ENCODE measurements around the gene SWT1. TPM values are rescaled to one million over a fixed set of nuclear protein-coding genes. Genes with fewer than 3 reads are reported as not detected.

The SWT1 gene
- total and polyA plus RNA-seq, 9 of the 15 experiments (the other 6 are each of a cell fraction or from before 2014, with no cell fraction given), result 1.5 to 3.4 (median 2.3) TPM

DNA sequence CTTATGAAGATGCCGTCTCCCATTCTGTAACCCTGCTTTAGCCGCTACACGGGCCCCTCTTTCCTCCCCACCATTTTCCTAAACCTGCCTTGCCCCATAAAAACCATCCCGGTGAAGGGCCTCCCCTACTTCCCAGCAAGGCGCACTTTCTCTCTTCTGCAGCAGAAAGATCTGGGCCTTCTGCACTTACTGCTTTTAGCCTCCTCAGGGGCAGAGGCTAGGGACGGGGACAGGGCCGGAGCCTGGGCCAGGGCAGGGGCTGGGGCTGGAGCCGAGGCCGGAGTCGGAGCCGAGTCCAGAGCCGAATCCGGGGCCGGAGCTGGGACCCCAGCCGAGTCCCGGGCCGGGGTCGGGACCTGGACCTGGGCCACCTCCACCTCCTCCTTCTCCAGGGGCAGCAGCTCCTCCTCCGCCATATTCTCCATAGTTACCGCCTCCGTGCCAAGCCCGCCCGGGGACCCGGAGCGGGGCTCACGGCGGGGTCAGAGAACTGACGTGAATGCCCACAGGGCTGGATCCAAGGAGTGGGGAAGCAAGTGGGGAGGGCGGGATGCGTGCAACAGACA is 596 bp upstream of the SWT1 start (continued):
- TF ChIP-seq, protein P1, sequence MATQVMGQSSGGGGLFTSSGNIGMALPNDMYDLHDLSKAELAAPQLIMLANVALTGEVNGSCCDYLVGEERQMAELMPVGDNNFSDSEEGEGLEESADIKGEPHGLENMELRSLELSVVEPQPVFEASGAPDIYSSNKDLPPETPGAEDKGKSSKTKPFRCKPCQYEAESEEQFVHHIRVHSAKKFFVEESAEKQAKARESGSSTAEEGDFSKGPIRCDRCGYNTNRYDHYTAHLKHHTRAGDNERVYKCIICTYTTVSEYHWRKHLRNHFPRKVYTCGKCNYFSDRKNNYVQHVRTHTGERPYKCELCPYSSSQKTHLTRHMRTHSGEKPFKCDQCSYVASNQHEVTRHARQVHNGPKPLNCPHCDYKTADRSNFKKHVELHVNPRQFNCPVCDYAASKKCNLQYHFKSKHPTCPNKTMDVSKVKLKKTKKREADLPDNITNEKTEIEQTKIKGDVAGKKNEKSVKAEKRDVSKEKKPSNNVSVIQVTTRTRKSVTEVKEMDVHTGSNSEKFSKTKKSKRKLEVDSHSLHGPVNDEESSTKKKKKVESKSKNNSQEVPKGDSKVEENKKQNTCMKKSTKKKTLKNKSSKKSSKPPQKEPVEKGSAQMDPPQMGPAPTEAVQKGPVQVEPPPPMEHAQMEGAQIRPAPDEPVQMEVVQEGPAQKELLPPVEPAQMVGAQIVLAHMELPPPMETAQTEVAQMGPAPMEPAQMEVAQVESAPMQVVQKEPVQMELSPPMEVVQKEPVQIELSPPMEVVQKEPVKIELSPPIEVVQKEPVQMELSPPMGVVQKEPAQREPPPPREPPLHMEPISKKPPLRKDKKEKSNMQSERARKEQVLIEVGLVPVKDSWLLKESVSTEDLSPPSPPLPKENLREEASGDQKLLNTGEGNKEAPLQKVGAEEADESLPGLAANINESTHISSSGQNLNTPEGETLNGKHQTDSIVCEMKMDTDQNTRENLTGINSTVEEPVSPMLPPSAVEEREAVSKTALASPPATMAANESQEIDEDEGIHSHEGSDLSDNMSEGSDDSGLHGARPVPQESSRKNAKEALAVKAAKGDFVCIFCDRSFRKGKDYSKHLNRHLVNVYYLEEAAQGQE (IDR thresholded peaks at IDR 0.05; ENCODE audit: borderline replicate concordance), result no peak
- TF ChIP-seq, protein P1 (CRISPR knock-in tag; IDR thresholded peaks at IDR 0.05; ENCODE audit: low read depth), result no peak
- TF ChIP-seq TOE1 (IDR thresholded peaks at IDR 0.05; ENCODE audit: borderline replicate concordance) (peak; percentile 52; the same call in 1 of the 2 replicates), TOE1 (CRISPR knock-in tag; IDR thresholded peaks at IDR 0.05; ENCODE audit: borderline replicate concordance, low read depth) (no peak), ZNF232 (CRISPR knock-in tag; IDR thresholded peaks at IDR 0.05) (peak; percentile 76; the same call in 1 of the 2 replicates), OTX1 (CRISPR knock-in tag; IDR thresholded peaks at IDR 0.05) (0 out of 2 replicates have a peak, but pooled peaks have one; percentile 7), ZSCAN29 (IDR thresholded peaks at IDR 0.05) (0 out of 2 replicates have a peak, but pooled peaks have one; percentile 38), YBX1 (IDR thresholded peaks at IDR 0.05) (no peak), ZNF133 (CRISPR knock-in tag; IDR thresholded peaks at IDR 0.05) (0 out of 2 replicates have a peak, but pooled peaks have one; percentile 16), ZFX (CRISPR knock-in tag; IDR thresholded peaks at IDR 0.05) (peak; percentile 95)
- TF ChIP-seq, protein P2, sequence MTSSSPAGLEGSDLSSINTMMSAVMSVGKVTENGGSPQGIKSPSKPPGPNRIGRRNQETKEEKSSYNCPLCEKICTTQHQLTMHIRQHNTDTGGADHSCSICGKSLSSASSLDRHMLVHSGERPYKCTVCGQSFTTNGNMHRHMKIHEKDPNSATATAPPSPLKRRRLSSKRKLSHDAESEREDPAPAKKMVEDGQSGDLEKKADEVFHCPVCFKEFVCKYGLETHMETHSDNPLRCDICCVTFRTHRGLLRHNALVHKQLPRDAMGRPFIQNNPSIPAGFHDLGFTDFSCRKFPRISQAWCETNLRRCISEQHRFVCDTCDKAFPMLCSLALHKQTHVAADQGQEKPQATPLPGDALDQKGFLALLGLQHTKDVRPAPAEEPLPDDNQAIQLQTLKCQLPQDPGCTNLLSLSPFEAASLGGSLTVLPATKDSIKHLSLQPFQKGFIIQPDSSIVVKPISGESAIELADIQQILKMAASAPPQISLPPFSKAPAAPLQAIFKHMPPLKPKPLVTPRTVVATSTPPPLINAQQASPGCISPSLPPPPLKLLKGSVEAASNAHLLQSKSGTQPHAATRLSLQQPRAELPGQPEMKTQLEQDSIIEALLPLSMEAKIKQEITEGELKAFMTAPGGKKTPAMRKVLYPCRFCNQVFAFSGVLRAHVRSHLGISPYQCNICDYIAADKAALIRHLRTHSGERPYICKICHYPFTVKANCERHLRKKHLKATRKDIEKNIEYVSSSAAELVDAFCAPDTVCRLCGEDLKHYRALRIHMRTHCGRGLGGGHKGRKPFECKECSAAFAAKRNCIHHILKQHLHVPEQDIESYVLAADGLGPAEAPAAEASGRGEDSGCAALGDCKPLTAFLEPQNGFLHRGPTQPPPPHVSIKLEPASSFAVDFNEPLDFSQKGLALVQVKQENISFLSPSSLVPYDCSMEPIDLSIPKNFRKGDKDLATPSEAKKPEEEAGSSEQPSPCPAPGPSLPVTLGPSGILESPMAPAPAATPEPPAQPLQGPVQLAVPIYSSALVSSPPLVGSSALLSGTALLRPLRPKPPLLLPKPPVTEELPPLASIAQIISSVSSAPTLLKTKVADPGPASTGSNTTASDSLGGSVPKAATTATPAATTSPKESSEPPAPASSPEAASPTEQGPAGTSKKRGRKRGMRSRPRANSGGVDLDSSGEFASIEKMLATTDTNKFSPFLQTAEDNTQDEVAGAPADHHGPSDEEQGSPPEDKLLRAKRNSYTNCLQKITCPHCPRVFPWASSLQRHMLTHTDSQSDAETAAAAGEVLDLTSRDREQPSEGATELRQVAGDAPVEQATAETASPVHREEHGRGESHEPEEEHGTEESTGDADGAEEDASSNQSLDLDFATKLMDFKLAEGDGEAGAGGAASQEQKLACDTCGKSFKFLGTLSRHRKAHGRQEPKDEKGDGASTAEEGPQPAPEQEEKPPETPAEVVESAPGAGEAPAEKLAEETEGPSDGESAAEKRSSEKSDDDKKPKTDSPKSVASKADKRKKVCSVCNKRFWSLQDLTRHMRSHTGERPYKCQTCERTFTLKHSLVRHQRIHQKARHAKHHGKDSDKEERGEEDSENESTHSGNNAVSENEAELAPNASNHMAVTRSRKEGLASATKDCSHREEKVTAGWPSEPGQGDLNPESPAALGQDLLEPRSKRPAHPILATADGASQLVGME (CRISPR knock-in tag; IDR thresholded peaks at IDR 0.05), result peak; percentile 20; the same call in 1 of the 2 replicates
